Skeletal muscle tissue (tissue), 4 donors: ENCODE data around the gene PPP1R1C. TPM values are rescaled to one million over a fixed set of nuclear protein-coding genes. Genes with fewer than 3 reads are reported as not detected.

Experiments
- H3K27ac ChIP-seq: one replicate; pipeline ENCODE4 v1.7.0; 2013; ENCODE audit warnings: mild to moderate bottlenecking, low read depth, low read length, inconsistent platforms
- H3K27me3 ChIP-seq, 3 donors: one replicate each; pipeline ENCODE4 v1.7.0; 2013; ENCODE audit warnings: low read length in 3 of 3; ENCODE audit not compliant: control insufficient read depth in 3 of 3, insufficient read depth in 3 of 3
- H3K36me3 ChIP-seq, 3 donors: one replicate each; pipeline ENCODE4 v1.7.0; 2013; ENCODE audit warnings: low read length in 3 of 3; ENCODE audit not compliant: control insufficient read depth in 3 of 3, insufficient read depth in 3 of 3
- H3K4me1 ChIP-seq, 3 donors: one replicate each; pipeline ENCODE4 v1.7.0; 2013; ENCODE audit warnings: low read length in 3 of 3, mild to moderate bottlenecking in 3 of 3; ENCODE audit not compliant: control insufficient read depth in 3 of 3, insufficient read depth in 3 of 3
- H3K4me3 ChIP-seq, 3 donors: one replicate each; pipeline ENCODE4 v1.7.0; 2013; ENCODE audit warnings: low read length in 3 of 3
- H3K9ac ChIP-seq, 3 donors: one replicate each; pipeline ENCODE4 v1.7.0; 2013; ENCODE audit warnings: low read length in 3 of 3, mild to moderate bottlenecking in 3 of 3, moderate library complexity in 2 of 3, low read depth in 1 of 3
- H3K9me3 ChIP-seq, 3 donors: one replicate each; pipeline ENCODE4 v1.7.0; 2013; ENCODE audit warnings: low read length in 3 of 3; ENCODE audit not compliant: control insufficient read depth in 3 of 3
- total RNA-seq: library from RNA; depleted of rRNA; stranded (reverse); fragments of >200 nt; gene quantifications from one replicate; pipeline ENCODE4 v1.2.3, GENCODE V29; 2014
- donor health status: Osteomylitis.

Gene PPP1R1C
- total RNA-seq, 1 donor from 2014 or later = 1.6 TPM

DNA sequence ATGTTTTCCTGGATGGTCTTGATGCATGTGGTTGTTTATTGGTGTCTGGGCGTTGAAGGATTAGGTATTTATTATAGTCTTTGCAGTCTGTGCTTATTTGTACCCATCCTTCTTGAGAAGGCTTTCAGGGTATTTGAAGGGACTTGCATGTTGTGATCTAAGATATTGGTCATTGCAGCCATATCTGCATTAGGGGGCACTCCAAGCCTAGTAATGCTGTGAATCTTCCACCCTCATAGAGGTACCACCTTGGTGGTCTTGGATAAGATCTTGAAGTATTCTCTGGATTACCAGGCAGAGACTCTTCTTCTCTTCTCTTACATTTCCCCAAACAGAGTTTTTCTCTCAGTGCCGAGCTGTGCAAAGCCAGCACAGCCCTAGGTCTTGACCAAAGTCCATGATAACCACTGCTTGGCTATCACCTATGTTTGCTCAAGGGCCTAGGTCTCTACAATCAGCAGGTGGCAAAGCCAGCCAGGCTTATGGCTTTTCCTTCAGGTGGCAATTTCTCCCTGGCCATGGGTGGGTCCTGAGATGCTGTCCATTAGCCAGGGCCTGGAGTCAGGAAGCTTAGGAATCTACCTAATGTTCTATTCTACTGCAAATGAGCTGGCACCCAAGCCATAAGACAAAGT is 15.4 kb upstream of the PPP1R1C start:
- no peaks in the 10 kb centered on the region for H3K36me3 ChIP-seq
- H3K9ac ChIP-seq = no peak overlapping the region
- no peaks in the 10 kb centered on the region for H3K9me3 ChIP-seq
- no peaks in the 10 kb centered on the region for H3K27me3 ChIP-seq
- no peak overlapping the region for H3K4me3 ChIP-seq
- H3K4me1 ChIP-seq = no peaks in the 10 kb centered on the region
- no peak overlapping the region for H3K27ac ChIP-seq

DNA sequence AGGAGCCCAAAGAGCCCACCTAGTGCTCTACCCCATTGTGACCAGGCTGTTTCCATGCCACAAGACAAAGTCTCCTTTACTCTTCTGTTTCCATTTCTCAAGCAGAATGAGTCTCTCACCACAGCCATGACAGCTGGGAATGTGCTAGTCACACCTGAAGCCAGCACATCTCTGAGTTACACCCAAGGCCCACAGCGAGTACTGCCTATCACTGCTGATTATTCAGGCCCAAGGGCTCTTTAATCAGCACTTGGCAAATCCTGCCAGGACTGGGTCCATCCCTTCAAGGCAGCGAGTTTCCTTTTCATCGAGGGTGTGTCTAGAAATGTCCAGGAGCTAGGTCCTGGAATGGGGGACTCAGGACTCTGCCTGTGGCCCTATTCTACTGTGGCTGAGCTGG is 14.6 kb upstream of the PPP1R1C start:
- H3K4me3 ChIP-seq = no peak overlapping the region
- no peaks in the 10 kb centered on the region for H3K27me3 ChIP-seq
- H3K27ac ChIP-seq = no peak overlapping the region
- H3K4me1 ChIP-seq = no peaks in the 10 kb centered on the region
- H3K9ac ChIP-seq = no peak overlapping the region
- H3K9me3 ChIP-seq = no peaks in the 10 kb centered on the region
- no peaks in the 10 kb centered on the region for H3K36me3 ChIP-seq

DNA sequence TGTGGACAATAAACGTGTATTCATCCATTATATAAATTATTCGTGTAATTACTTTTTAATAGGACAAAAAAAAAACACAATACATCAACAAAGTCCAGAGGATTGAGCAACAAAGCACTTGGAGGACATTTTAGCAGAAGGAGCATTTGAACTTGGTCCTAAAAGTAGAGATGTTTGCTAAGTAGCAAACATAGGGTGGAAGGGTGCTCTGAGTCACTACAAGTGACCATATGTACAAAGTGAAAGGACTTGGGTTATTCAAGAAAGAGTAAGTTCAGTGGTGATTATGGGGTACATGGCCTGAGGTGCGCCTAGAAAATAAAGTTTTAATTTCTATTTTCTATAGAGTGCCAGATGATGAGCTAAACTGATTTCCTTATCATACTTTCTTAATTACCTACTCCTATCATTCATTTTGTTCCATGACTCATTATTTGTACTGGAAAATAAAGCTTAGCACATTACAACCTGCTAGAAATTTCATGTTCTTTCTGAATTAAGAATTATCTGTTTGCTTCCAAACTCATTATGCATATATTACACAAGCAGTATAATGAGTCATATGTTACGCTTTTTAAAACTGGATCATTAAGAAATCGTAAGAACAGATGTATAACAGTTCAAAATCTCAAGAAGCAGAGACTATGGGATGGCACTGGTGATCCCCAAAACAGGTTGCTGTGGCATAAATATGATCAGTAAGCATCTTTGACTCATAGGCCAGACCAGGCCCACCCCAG is 13.1 kb upstream of the PPP1R1C start:
- H3K4me1 ChIP-seq = no peaks in the 10 kb centered on the region
- H3K27ac ChIP-seq = no peak overlapping the region
- H3K9ac ChIP-seq = no peak overlapping the region
- no peak overlapping the region for H3K4me3 ChIP-seq
- no peaks in the 10 kb centered on the region for H3K27me3 ChIP-seq
- no peaks in the 10 kb centered on the region for H3K9me3 ChIP-seq
- no peaks in the 10 kb centered on the region for H3K36me3 ChIP-seq

- Histone ChIP-seq H3K27me3 (no peaks in the 10 kb centered on the region), H3K9ac (no peak overlapping the region), H3K9me3 (no peaks in the 10 kb centered on the region), H3K36me3 (no peaks in the 10 kb centered on the region), H3K4me1 (no peaks in the 10 kb centered on the region), H3K4me3 (no peak overlapping the region), H3K27ac (no peak overlapping the region)
Observed at GRCh38 chr2:181973171-181973783, 12.4 kb upstream of the PPP1R1C start.

DNA sequence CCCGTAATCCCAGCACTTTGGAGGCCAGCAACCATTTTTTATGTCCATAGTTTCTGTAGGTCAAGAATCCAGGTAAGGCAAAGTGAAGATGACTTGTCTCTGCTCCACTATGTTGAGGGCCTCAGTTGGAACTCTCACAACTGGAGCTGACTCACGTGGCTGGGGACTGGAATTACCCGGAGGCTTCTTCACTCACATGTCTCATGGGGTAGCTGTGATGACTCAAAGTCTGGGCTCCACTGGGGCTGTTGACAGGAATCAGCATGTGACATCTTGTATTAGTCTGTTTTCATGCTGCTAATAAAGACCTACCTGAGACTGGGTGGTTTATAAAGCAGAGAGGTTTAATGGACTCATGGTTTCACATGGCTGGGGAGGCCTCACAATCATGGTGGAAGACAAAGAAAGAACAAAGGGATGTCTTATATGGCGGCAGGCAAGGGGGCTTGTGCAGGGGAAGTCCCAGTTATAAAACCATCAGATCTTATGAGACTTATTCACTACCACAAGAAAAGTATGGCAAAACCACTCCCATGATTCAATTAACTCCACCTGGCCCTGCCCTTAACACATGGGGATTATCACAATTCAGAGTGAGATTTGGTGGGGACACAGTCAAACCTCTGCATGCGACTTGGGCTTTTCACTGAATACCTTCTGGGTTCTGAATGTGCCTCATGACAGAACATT is 7.8 kb upstream of the PPP1R1C start:
- H3K9me3 ChIP-seq = no peaks in the 10 kb centered on the region
- no peak overlapping the region for H3K27ac ChIP-seq
- H3K4me1 ChIP-seq = no peaks in the 10 kb centered on the region
- no peak overlapping the region for H3K9ac ChIP-seq
- no peaks in the 10 kb centered on the region for H3K36me3 ChIP-seq
- H3K4me3 ChIP-seq = no peak overlapping the region
- H3K27me3 ChIP-seq = no peaks in the 10 kb centered on the region

DNA sequence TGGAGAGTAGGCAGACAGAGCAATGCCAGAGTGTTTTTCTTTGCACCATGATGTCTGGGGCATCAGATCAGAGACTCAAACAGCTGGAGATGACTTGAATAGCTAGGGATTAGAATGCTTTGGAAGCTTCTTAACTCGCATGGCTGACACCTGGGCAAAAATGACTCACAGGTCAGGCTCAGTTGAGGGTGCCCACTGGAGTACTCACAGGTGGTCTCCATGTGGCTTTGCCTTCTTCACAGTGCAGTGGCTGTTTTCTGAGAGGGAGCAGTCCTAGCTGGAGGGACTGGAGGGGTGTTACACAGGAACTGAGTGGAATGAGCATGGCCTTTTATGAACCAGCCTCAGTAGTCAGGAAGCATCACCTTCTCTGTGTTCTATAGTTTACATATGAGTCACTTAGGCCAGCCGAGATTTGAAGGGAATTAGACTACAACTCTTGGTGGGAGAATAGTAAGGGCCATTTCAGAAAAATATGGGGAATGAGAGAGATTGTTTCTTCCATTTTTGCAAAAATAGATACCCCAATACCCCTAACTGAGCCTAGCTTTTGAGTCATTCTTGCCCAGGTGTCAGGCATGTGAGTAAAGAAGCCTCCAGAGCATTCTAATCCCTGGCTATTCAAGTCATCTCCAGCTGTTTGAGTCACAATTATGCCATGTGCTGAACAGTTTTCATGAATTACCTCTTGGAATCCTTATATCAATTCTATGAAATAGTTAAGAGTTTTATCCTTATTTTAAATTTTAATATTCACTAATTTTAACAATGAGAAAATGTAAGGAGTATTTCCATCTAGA is 7.1 kb upstream of the PPP1R1C start:
- Histone ChIP-seq H3K9me3 (no peaks in the 10 kb centered on the region), H3K4me1 (no peaks in the 10 kb centered on the region), H3K36me3 (no peaks in the 10 kb centered on the region), H3K27ac (no peak overlapping the region), H3K4me3 (no peak overlapping the region), H3K9ac (no peak overlapping the region), H3K27me3 (no peaks in the 10 kb centered on the region)

- Histone ChIP-seq H3K27ac (no peak overlapping the region), H3K27me3 (no peaks in the 10 kb centered on the region), H3K9me3 (no peaks in the 10 kb centered on the region), H3K36me3 (no peaks in the 10 kb centered on the region), H3K9ac (no peak overlapping the region), H3K4me3 (no peak overlapping the region), H3K4me1 (peaks cover 8 to 15% (median 12%) of the 10 kb centered on the region in 3 donors)
Observed at GRCh38 chr2:181984060-181984459, 1.6 kb upstream of the PPP1R1C start.

- Histone ChIP-seq H3K9me3 (no peaks in the 10 kb centered on the region), H3K4me1 (peaks cover 11 to 19% (median 14%) of the 10 kb centered on the region in 3 donors), H3K27ac (peak overlapping the region; percentile 67), H3K36me3 (no peaks in the 10 kb centered on the region), H3K9ac (peak overlapping the region in 2 of 3 donors; percentile 8 to 70), H3K27me3 (no peaks in the 10 kb centered on the region), H3K4me3 (peak overlapping the region; percentile 12 to 65 (median 41))
Observed at GRCh38 chr2:181984814-181985631, 630 bp upstream of the PPP1R1C start.
